ENCODE results near the gene IL17B. TPM values are rescaled to one million over a fixed set of nuclear protein-coding genes. Genes with fewer than 3 reads are reported as not detected.

Gene IL17B
- total and polyA plus RNA-seq, 3 donors from 2014 or later = 4.7 to 12.4 (median 5.0) TPM

DNA sequence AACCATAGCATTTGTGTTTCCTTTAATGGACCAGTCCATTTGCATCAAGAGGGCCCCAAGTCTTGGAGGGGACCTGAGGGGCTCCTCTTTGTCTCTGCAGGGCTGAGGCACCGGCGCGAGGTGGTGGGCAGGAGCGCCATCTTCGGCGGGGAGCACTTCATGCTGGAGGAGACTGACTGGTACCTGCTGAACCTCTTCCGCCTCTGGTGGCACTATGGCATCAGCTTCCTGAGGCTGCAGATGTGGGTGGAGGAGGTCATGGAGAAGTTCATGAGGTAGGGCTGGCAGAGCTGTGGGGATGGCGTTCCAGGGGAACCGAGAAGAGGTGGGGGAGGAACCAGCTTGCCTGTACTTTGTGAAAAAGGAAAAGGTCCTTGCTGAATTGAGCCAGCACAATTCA, 15.2 kb downstream of the IL17B start:
- TF ChIP-seq CTCF (IDR thresholded peaks at IDR 0.05) (no peak), POLR2A (IDR thresholded peaks at IDR 0.05) (no peak)
- Histone ChIP-seq H3K4me1 (peaks cover 14% of the 10 kb centered on the region), H3K27ac (no peak overlapping the region), H3K27me3 (no peaks in the 10 kb centered on the region), H3K4me3 (no peak overlapping the region), H3K9me3 (no peaks in the 10 kb centered on the region), H3K36me3 (ENCODE audit: low read depth, missing control alignments) (no peaks in the 10 kb centered on the region)
- DNase-seq = no peak
- intact Hi-C loops (cut with DNase I; ENCODE audit: low total_unique reads) = no loop called here
- 83 to 99% methylated on average over 9 of the region's 9 CpGs for WGBS, 2 donors

GRCh38 chr5:149363358-149363757, 15.7 kb downstream of the IL17B start:
- DNase-seq = no peak
- no peak for TF ChIP-seq POLR2A (IDR thresholded peaks at IDR 0.05)
- no peak for TF ChIP-seq CTCF (IDR thresholded peaks at IDR 0.05)
- Histone ChIP-seq H3K4me3 (no peak overlapping the region), H3K4me1 (peaks cover 20% of the 10 kb centered on the region), H3K9me3 (no peaks in the 10 kb centered on the region), H3K27ac (no peak overlapping the region), H3K36me3 (ENCODE audit: low read depth, missing control alignments) (no peaks in the 10 kb centered on the region), H3K27me3 (no peaks in the 10 kb centered on the region)
- intact Hi-C loops (cut with DNase I; ENCODE audit: low total_unique reads) = no loop called here

DNA sequence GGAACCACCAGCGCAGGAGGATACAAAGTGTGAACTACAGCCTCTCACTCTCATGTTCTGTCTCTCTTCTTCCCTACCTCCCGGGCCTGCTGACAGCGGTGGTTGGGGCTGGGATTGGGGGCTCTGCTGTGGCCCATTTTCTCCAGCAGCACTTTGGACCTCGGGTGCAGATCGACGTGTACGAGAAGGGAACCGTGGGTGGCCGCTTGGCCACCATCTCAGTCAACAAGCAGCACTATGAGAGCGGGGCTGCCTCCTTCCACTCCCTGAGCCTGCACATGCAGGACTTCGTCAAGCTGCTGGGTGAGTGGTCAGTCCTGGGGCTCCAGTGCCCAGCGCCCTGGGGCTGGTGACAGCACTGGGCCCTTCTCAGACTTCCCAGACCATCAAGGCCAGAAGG, 16.6 kb downstream of the IL17B start:
- TF ChIP-seq CTCF (IDR thresholded peaks at IDR 0.05) (no peak), POLR2A (IDR thresholded peaks at IDR 0.05) (no peak)
- Histone ChIP-seq H3K27ac (no peak overlapping the region), H3K4me3 (no peak overlapping the region), H3K4me1 (peaks cover 20% of the 10 kb centered on the region), H3K9me3 (no peaks in the 10 kb centered on the region), H3K36me3 (ENCODE audit: low read depth, missing control alignments) (no peaks in the 10 kb centered on the region), H3K27me3 (no peaks in the 10 kb centered on the region)
- intact Hi-C loops (cut with DNase I; ENCODE audit: low total_unique reads) = no loop called here
- no peak for DNase-seq
- 89% methylated on average over 10 to 12 of the region's 12 CpGs for WGBS, 2 donors

DNA sequence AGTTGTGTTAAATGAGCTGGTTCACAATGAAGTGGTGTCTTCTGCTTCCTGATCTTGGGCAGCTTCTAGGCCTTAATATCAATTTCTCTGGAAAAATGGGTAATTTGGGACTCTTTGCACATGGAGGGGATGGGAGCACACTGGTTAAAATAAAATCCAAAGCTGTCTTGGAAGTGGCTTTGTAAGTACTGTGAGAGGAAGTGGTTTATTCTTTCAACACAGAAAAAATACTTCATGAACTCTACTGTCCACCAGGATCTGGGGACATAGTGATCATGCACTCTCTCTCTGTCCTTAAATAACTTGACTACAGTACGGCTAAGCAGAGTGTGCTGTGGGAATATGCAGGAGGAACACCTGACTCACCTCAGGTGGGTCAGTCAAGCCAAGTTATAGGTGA, 18.8 kb downstream of the IL17B start:
- H3K27ac ChIP-seq = no peak overlapping the region
- no peaks in the 10 kb centered on the region for H3K36me3 ChIP-seq (ENCODE audit: low read depth, missing control alignments)
- no peaks in the 10 kb centered on the region for H3K9me3 ChIP-seq
- H3K27me3 ChIP-seq = no peaks in the 10 kb centered on the region
- no peak for DNase-seq
- peaks cover 17% of the 10 kb centered on the region for H3K4me1 ChIP-seq
- H3K4me3 ChIP-seq = no peak overlapping the region
- no peak for TF ChIP-seq CTCF (IDR thresholded peaks at IDR 0.05)
- no peak for TF ChIP-seq POLR2A (IDR thresholded peaks at IDR 0.05)
- intact Hi-C loops (cut with DNase I; ENCODE audit: low total_unique reads) = no loop called here
- 69 to 70% methylated on average over 1 of the region's 1 CpG for WGBS, 2 donors

GRCh38 chr5:149358868-149359495, 20.1 kb downstream of the IL17B start:
- 54 to 57% methylated on average over 8 of the region's 8 CpGs for WGBS, 2 donors
- Histone ChIP-seq H3K9me3 (no peaks in the 10 kb centered on the region), H3K27me3 (no peaks in the 10 kb centered on the region), H3K4me1 (peaks cover 14% of the 10 kb centered on the region), H3K36me3 (ENCODE audit: low read depth, missing control alignments) (no peaks in the 10 kb centered on the region), H3K27ac (peak overlapping the region in 1 of 2 donors; percentile 77), H3K4me3 (no peak overlapping the region)
- intact Hi-C loops (cut with DNase I; ENCODE audit: low total_unique reads) = no loop called here
- TF ChIP-seq CTCF (IDR thresholded peaks at IDR 0.05) (no peak), POLR2A (IDR thresholded peaks at IDR 0.05) (no peak)
- no peak for DNase-seq
